IMR-90 (cell line): Measurements from ENCODE around the gene SV2B. TPM values are rescaled to one million over a fixed set of nuclear protein-coding genes. Genes with fewer than 3 reads are reported as not detected.

ENCODE experiments used
- ATAC-seq: fragments of 200-7000 bp; cut with Tn5 transposase; 2 replicates; pipeline ENCODE4 v1.9.1; 2020; ENCODE audit warnings: low read depth, mild to moderate bottlenecking, moderate library complexity
- BruUV-seq: library from RNA; stranded (reverse); fragments of 400-500 nt; replicated peaks from 2 replicates; lab custom pipeline; 2021; lab: Mats Ljungman, UMichigan
- CTCF ChIA-PET: fragments of 300-600 bp; formaldehyde crosslinking; extraction: SDS; loops from one replicate; lab custom pipeline; 2021; ENCODE audit warnings: antibody characterized with exemption; lab: Yijun Ruan, JAX
- POLR2A ChIA-PET: fragments of 300-600 bp; sonication (Branson Sonifier 250); formaldehyde crosslinking; loops from one replicate; lab custom pipeline; 2022; ENCODE audit warnings: antibody characterized with exemption; ENCODE audit not compliant: unreplicated experiment; lab: Charles Lee
- DNase-seq: peaks from one replicate; pipeline ENCODE4 v3.0.0; 2013
- H2AFZ ChIP-seq: replicated peaks from 2 replicates; pipeline ENCODE3; 2013; ENCODE audit warnings: low read length, mild to moderate bottlenecking; ENCODE audit not compliant: poor library complexity
- H2AK5ac ChIP-seq: 2 replicates; pipeline ENCODE4 v1.6.1; 2013; ENCODE audit warnings: low read depth, low read length, inconsistent platforms
- H2AK9ac ChIP-seq: replicated peaks from 2 replicates; pipeline ENCODE3; 2013; ENCODE audit warnings: mild to moderate bottlenecking, low read depth, low read length, moderate library complexity; ENCODE audit not compliant: poor library complexity
- H2BK120ac ChIP-seq: 2 replicates; pipeline ENCODE4 v1.6.1; 2013; ENCODE audit warnings: low read depth, low read length, inconsistent platforms
- H2BK15ac ChIP-seq: 3 replicates; pipeline ENCODE4 v1.6.1; 2013; ENCODE audit warnings: low read depth, low read length, inconsistent platforms
- H2BK20ac ChIP-seq: 2 replicates; pipeline ENCODE4 v1.6.1; 2013; ENCODE audit warnings: low read depth, mild to moderate bottlenecking, inconsistent platforms, low read length, moderate library complexity
- H2BK5ac ChIP-seq: 2 replicates; pipeline ENCODE4 v1.6.1; 2013; ENCODE audit warnings: mild to moderate bottlenecking, low read depth, low read length, inconsistent platforms; ENCODE audit not compliant: poor library complexity, severe bottlenecking
- H3K14ac ChIP-seq: replicated peaks from 2 replicates; pipeline ENCODE4 v1.6.1; 2013; ENCODE audit warnings: low read depth, low read length, inconsistent platforms
- H3K18ac ChIP-seq: 2 replicates; pipeline ENCODE4 v1.6.1; 2013; ENCODE audit warnings: low read depth, low read length, control low read depth
- H3K23ac ChIP-seq: 2 replicates; pipeline ENCODE4 v1.6.1; 2013; ENCODE audit warnings: low read depth, low read length, inconsistent platforms
- H3K27ac ChIP-seq: 2 replicates; pipeline ENCODE4 v1.5.1; 2013; ENCODE audit warnings: mild to moderate bottlenecking, control low read depth, low read length; ENCODE audit not compliant: insufficient read depth
- H3K27me3 ChIP-seq: 2 replicates; pipeline ENCODE4 v1.6.1; 2013; ENCODE audit warnings: low read length; ENCODE audit not compliant: control insufficient read depth, insufficient read depth
- H3K36me3 ChIP-seq: 2 replicates; pipeline ENCODE4 v1.6.1; 2013; ENCODE audit warnings: low read length, mixed read lengths; ENCODE audit not compliant: control insufficient read depth, insufficient read depth
- H3K4ac ChIP-seq: 2 replicates; pipeline ENCODE4 v1.6.1; 2013; ENCODE audit warnings: low read depth, low read length, inconsistent platforms
- H3K4me1 ChIP-seq: 2 replicates; pipeline ENCODE4 v1.6.1; 2013; ENCODE audit warnings: low read length, mixed read lengths; ENCODE audit not compliant: control insufficient read depth, insufficient read depth
- H3K4me2 ChIP-seq: 2 replicates; pipeline ENCODE4 v1.6.1; 2013; ENCODE audit warnings: low read depth, mild to moderate bottlenecking, control low read depth, low read length, moderate library complexity
- H3K4me3 ChIP-seq: 2 replicates; pipeline ENCODE4 v1.5.1; 2013; ENCODE audit warnings: low read depth, mild to moderate bottlenecking, control low read depth, low read length, moderate library complexity; ENCODE audit not compliant: insufficient read depth
- H3K56ac ChIP-seq: 2 replicates; pipeline ENCODE4 v1.6.1; 2013; ENCODE audit warnings: low read length, inconsistent platforms; ENCODE audit not compliant: insufficient read depth; ENCODE audit errors: extremely low read depth
- H3K79me1 ChIP-seq, 2 experiments: 2 replicates each; pipeline ENCODE4 v1.6.1; 2013; ENCODE audit warnings: low read length in 2 of 2, inconsistent platforms in 1 of 2, low read depth in 1 of 2
- H3K9ac ChIP-seq: 2 replicates; pipeline ENCODE4 v1.6.1; 2013; ENCODE audit warnings: low read depth, low read length, control low read depth
- H3K9me1 ChIP-seq: 2 replicates; pipeline ENCODE4 v1.6.1; 2013; ENCODE audit warnings: low read length, inconsistent platforms; ENCODE audit not compliant: insufficient read depth
- H3K9me3 ChIP-seq: 2 replicates; pipeline ENCODE4 v1.6.1; 2013; ENCODE audit warnings: low read length; ENCODE audit not compliant: control insufficient read depth, insufficient read depth
- H4K20me1 ChIP-seq: 2 replicates; pipeline ENCODE4 v1.6.1; 2013; ENCODE audit warnings: low read length, inconsistent platforms; ENCODE audit not compliant: insufficient read depth
- H4K5ac ChIP-seq: 2 replicates; pipeline ENCODE4 v1.6.1; 2013; ENCODE audit warnings: mild to moderate bottlenecking, low read depth, low read length, control low read depth
- H4K8ac ChIP-seq, 2 experiments: 2 replicates each; pipeline ENCODE4 v1.6.1; 2013; ENCODE audit warnings: low read depth in 2 of 2, low read length in 2 of 2, control low read depth in 1 of 2, inconsistent platforms in 1 of 2
- H4K91ac ChIP-seq: 2 replicates; pipeline ENCODE4 v1.6.1; 2013; ENCODE audit warnings: low read depth, low read length, inconsistent platforms; ENCODE audit not compliant: insufficient read depth
- CHD1 ChIP-seq: IDR thresholded peaks from 2 replicates; pipeline ENCODE4 v1.6.1; 2012; ENCODE audit warnings: low read depth, low read length, improper control_type of control experiment
- FOS ChIP-seq: fragments of 150-350 bp; IDR thresholded peaks from 2 replicates; pipeline ENCODE4 v1.6.1; 2016; ENCODE audit warnings: low read depth, low read length
- WGBS, 2 experiments: methylation state at CpG; one replicate each; pipeline versions ENCODE4 v1.1.5 to v1.1.7; 2013; ENCODE audit warnings: missing lambda C conversion rate in 2 of 2; ENCODE audit not compliant: insufficient read length in 1 of 2; ENCODE audit errors: extremely low coverage in 2 of 2; 5-methylcytosine and 5-hydroxymethylcytosine counted together
- dilution Hi-C: fragments of 300-500 bp; cut with HindIII; formaldehyde crosslinking; loops from one replicate; pipeline ENCODE4 v1.14.3; 2018; ENCODE audit warnings: low sequenced_read_pairs; ENCODE audit not compliant: unreplicated experiment
- in situ Hi-C: fragments of 300-500 bp; cut with MboI; formaldehyde crosslinking; loops from 3 replicates; pipeline ENCODE4 v1.14.3; 2019; ENCODE audit warnings: low sequenced_read_pairs, inconsistent platforms, mixed read lengths
- intact Hi-C: fragments of 100-400 bp; cut with micrococcal nuclease; formaldehyde crosslinking; loops from 2 replicates; pipeline ENCODE4 v1.10.0; 2022
- polyA plus RNA-seq, 3 experiments: library from polyadenylated mRNA; depleted of rRNA; stranded (reverse); fragments of >200 nt; gene quantifications; 2 replicates each; pipeline ENCODE4 v1.2.3, GENCODE V29; 2012; ENCODE audit warnings: low replicate concordance in 1 of 3
- total RNA-seq: library from RNA; depleted of rRNA; stranded (reverse); fragments of >200 nt; gene quantifications from 2 replicates; pipeline ENCODE4 v1.2.3, GENCODE V29; 2012

SV2B gene
- total and polyA plus RNA-seq, 2 of the 4 experiments (the other 2 are of a cell fraction): not detected

- DNase-seq: no peak
- H2AK9ac ChIP-seq: no peak overlapping the region
- 65% methylated on average over 7 of the region's 7 CpGs; no CpG with 5 or more reads in 1 of the 2 experiments for WGBS, 2 experiments
- no peak overlapping the region for H2BK120ac ChIP-seq
- H3K79me1 ChIP-seq: no peaks in the 10 kb centered on the region
- ATAC-seq: no peak
- H2AK5ac ChIP-seq: no peak overlapping the region
- no peak overlapping the region for H3K56ac ChIP-seq
- intact Hi-C loops: no loop called here
- 0 out of 2 replicates have a peak, but pooled peaks cover 1% of the 10 kb centered on the region for H3K27me3 ChIP-seq
- TF ChIP-seq CHD1: no peak
- TF ChIP-seq FOS: no peak
- no peaks in the 10 kb centered on the region for H3K9me1 ChIP-seq
- no peak overlapping the region for H4K8ac ChIP-seq
- H3K9me3 ChIP-seq: no peaks in the 10 kb centered on the region
- no peaks in the 10 kb centered on the region for H4K20me1 ChIP-seq
- no peak overlapping the region for H4K91ac ChIP-seq
- BruUV-seq: no TSS peak
- no peak overlapping the region for H3K4me2 ChIP-seq
- H3K27ac ChIP-seq: no peak overlapping the region
- no peaks in the 10 kb centered on the region for H3K4me1 ChIP-seq
- H3K9ac ChIP-seq: no peak overlapping the region
- no peak overlapping the region for H3K4ac ChIP-seq
- no peak overlapping the region for H2BK15ac ChIP-seq
- no peak overlapping the region for H4K5ac ChIP-seq
- no peak overlapping the region for H2BK5ac ChIP-seq
- no peak overlapping the region for H3K4me3 ChIP-seq
- dilution Hi-C loops: loop anchor here (25.0 kb wide), 1 partner anchor 190 kb away; no protein-coding TSS in a partner anchor
- no peak overlapping the region for H2BK20ac ChIP-seq
- CTCF ChIA-PET: no interaction called here
- no peak overlapping the region for H2AFZ ChIP-seq
- H3K36me3 ChIP-seq: no peaks in the 10 kb centered on the region
- POLR2A ChIA-PET: no interaction called here
- H3K14ac ChIP-seq: no peak overlapping the region
- in situ Hi-C loops: no loop called here
- H3K18ac ChIP-seq: no peak overlapping the region
- H3K23ac ChIP-seq: no peak overlapping the region
Measured at GRCh38 chr15:91252322-91252721, 152.3 kb downstream of the SV2B start.
